Measurements from ENCODE around the gene RNF125. TPM values are rescaled to one million over a fixed set of nuclear protein-coding genes. Genes with fewer than 3 reads are reported as not detected.

Gene RNF125
- total and polyA plus RNA-seq, 5 donors: 1.1 to 2.7 (median 2.1) TPM

GRCh38 chr18:32025744-32026143 is 7.1 kb downstream of the RNF125 start:
- ATAC-seq (no peak), DNase-seq (no peak)
- Histone ChIP-seq H3K9me3 (ENCODE audit: control insufficient read depth, low read length) (no peaks in the 10 kb centered on the region), H3K27me3 (ENCODE audit: control insufficient read depth, insufficient read depth) (no peaks in the 10 kb centered on the region), H3K27ac (ENCODE audit: low read length) (no peak overlapping the region), H3K4me3 (ENCODE audit: low read length) (no peak overlapping the region), H3K4me1 (ENCODE audit: control insufficient read depth, insufficient read depth, low read length) (no peaks in the 10 kb centered on the region)
- WGBS: 97% methylated on average over 2 of the region's 2 CpGs
- intact Hi-C loops (cut with DNase I): no loop called here

GRCh38 chr18:32026491-32027086 is 8.0 kb downstream of the RNF125 start:
- WGBS: 63% methylated on average over 4 of the region's 4 CpGs
- no peaks in the 10 kb centered on the region for H3K27me3 ChIP-seq (ENCODE audit: control insufficient read depth, insufficient read depth)

GRCh38 chr18:32029558-32029957 is 10.9 kb downstream of the RNF125 start:
- no peak for DNase-seq
- Histone ChIP-seq H3K4me1 (ENCODE audit: control insufficient read depth, insufficient read depth, low read length) (no peaks in the 10 kb centered on the region), H3K27ac (ENCODE audit: low read length) (no peak overlapping the region), H3K4me3 (ENCODE audit: low read length) (no peak overlapping the region), H3K9me3 (ENCODE audit: control insufficient read depth, low read length) (no peaks in the 10 kb centered on the region), H3K27me3 (ENCODE audit: control insufficient read depth, insufficient read depth) (no peaks in the 10 kb centered on the region)
- intact Hi-C loops (cut with DNase I): no loop called here
- ATAC-seq: no peak
- 57% methylated on average over 1 of the region's 1 CpG for WGBS

More at GRCh38 chr18:32026491-32027086, 8.0 kb downstream of the RNF125 start:
- H3K9me3 ChIP-seq (ENCODE audit: control insufficient read depth, low read length): no peaks in the 10 kb centered on the region
- no peak for ATAC-seq
- intact Hi-C loops (cut with DNase I): no loop called here
- no peak overlapping the region for H3K27ac ChIP-seq (ENCODE audit: low read length)
- H3K4me3 ChIP-seq (ENCODE audit: low read length): no peak overlapping the region
- no peak for DNase-seq
- no peaks in the 10 kb centered on the region for H3K4me1 ChIP-seq (ENCODE audit: control insufficient read depth, insufficient read depth, low read length)

- intact Hi-C loops (cut with DNase I): no loop called here
- Histone ChIP-seq H3K27ac (ENCODE audit: low read length) (no peak overlapping the region), H3K4me1 (ENCODE audit: control insufficient read depth, insufficient read depth, low read length) (no peaks in the 10 kb centered on the region), H3K27me3 (ENCODE audit: control insufficient read depth, insufficient read depth) (no peaks in the 10 kb centered on the region), H3K9me3 (ENCODE audit: control insufficient read depth, low read length) (no peaks in the 10 kb centered on the region), H3K4me3 (ENCODE audit: low read length) (no peak overlapping the region)
- DNase-seq: no peak
- ATAC-seq: no peak
- WGBS: 90% methylated on average over 9 of the region's 9 CpGs
Observed at GRCh38 chr18:32032609-32033008, 14.0 kb downstream of the RNF125 start.

- WGBS: 92% methylated on average over 5 of the region's 5 CpGs
- no peak overlapping the region for H3K4me3 ChIP-seq (ENCODE audit: low read length)
- intact Hi-C loops (cut with DNase I): no loop called here
- H3K4me1 ChIP-seq (ENCODE audit: control insufficient read depth, insufficient read depth, low read length): no peaks in the 10 kb centered on the region
- no peaks in the 10 kb centered on the region for H3K9me3 ChIP-seq (ENCODE audit: control insufficient read depth, low read length)
- H3K27me3 ChIP-seq (ENCODE audit: control insufficient read depth, insufficient read depth): no peaks in the 10 kb centered on the region
- no peak for DNase-seq
- ATAC-seq: no peak
- no peak overlapping the region for H3K27ac ChIP-seq (ENCODE audit: low read length)
Observed at GRCh38 chr18:32036506-32037180, 18.0 kb downstream of the RNF125 start.

- DNase-seq (no peak), ATAC-seq (no peak)
- intact Hi-C loops (cut with DNase I): no loop called here
- H3K27me3 ChIP-seq (ENCODE audit: control insufficient read depth, insufficient read depth): no peaks in the 10 kb centered on the region
- H3K27ac ChIP-seq (ENCODE audit: low read length): no peak overlapping the region
- 97% methylated on average over 10 of the region's 10 CpGs for WGBS
- H3K4me1 ChIP-seq (ENCODE audit: control insufficient read depth, insufficient read depth, low read length): no peaks in the 10 kb centered on the region
- H3K9me3 ChIP-seq (ENCODE audit: control insufficient read depth, low read length): no peaks in the 10 kb centered on the region
- H3K4me3 ChIP-seq (ENCODE audit: low read length): no peak overlapping the region
Observed at GRCh38 chr18:32037616-32038015, 19.0 kb downstream of the RNF125 start.

GRCh38 chr18:32040936-32041335 is 22.3 kb downstream of the RNF125 start:
- intact Hi-C loops (cut with DNase I): no loop called here
- no peaks in the 10 kb centered on the region for H3K27me3 ChIP-seq (ENCODE audit: control insufficient read depth, insufficient read depth)
- H3K4me3 ChIP-seq (ENCODE audit: low read length): no peak overlapping the region
- no peaks in the 10 kb centered on the region for H3K4me1 ChIP-seq (ENCODE audit: control insufficient read depth, insufficient read depth, low read length)
- ATAC-seq: no peak
- H3K9me3 ChIP-seq (ENCODE audit: control insufficient read depth, low read length): no peaks in the 10 kb centered on the region
- WGBS: 54% methylated on average over 3 of the region's 3 CpGs
- DNase-seq: no peak
- no peak overlapping the region for H3K27ac ChIP-seq (ENCODE audit: low read length)

DNA sequence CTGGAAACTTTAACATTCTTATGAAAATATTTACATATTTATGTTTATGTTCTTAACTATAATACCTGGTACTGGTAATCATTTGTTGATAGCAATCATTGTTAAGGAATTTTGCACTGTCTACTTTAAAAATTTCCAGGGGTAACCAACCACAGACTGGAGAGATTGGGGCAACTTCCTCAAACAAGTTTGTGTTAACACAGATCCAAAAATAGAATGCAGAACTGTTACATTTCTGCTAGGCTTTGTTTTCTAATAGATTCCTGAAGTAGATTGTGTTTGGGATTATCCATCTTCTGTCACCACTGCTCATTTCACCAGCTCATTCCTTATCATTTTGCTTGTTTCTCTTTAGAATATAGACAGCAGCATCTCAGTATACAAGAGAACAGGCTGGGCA is 23.7 kb downstream of the RNF125 start:
- Histone ChIP-seq H3K9me3 (ENCODE audit: control insufficient read depth, low read length) (no peaks in the 10 kb centered on the region), H3K27ac (ENCODE audit: low read length) (no peak overlapping the region), H3K4me3 (ENCODE audit: low read length) (no peak overlapping the region), H3K27me3 (ENCODE audit: control insufficient read depth, insufficient read depth) (no peaks in the 10 kb centered on the region), H3K4me1 (ENCODE audit: control insufficient read depth, insufficient read depth, low read length) (no peaks in the 10 kb centered on the region)
- DNase-seq (no peak), ATAC-seq (no peak)
- intact Hi-C loops (cut with DNase I): no loop called here

DNA sequence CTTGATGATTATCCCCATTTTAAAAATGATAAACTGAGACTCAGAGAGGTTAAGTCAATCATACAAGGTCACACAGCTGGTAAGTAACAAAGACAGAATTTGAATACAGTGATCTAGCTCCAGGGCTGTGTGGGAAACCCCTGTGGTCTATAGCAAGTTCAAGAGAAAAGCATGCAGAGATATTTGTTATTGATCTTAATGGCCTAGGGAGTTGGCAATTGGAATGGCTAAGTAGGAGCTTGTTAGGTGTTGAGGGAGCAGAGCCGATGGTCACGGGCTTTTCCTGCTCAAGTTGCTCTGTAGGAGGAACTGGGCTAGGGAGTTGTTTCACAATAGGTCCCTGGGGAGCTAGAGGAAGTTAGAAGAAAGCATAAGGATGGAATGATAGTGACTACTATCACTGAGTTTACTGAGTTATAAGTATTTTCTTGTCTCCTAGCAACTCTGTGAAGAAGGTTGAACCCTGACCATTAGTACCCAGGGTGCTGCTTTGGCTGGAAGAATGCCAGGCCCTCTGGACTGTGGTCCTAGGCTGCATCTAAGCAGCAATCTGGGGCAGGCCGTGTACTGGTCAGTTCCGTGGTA is 30.0 kb downstream of the RNF125 start:
- ATAC-seq (peak; percentile 85 to 94), DNase-seq (peak; percentile 28 to 65 (median 51))
- Histone ChIP-seq H3K4me3 (ENCODE audit: low read length) (no peak overlapping the region), H3K27ac (ENCODE audit: low read length) (peak overlapping the region; percentile 50), H3K4me1 (ENCODE audit: control insufficient read depth, insufficient read depth, low read length) (peaks cover 6% of the 10 kb centered on the region), H3K9me3 (ENCODE audit: control insufficient read depth, low read length) (no peaks in the 10 kb centered on the region), H3K27me3 (ENCODE audit: control insufficient read depth, insufficient read depth) (no peaks in the 10 kb centered on the region)
- intact Hi-C loops (cut with DNase I): no loop called here
- 46% methylated on average over 4 of the region's 4 CpGs for WGBS

GRCh38 chr18:32049393-32050171 is 31.0 kb downstream of the RNF125 start:
- peak; percentile 55 to 60 for ATAC-seq
- peak; percentile 23 to 74 (median 74) for DNase-seq
- intact Hi-C loops (cut with DNase I): no loop called here
- WGBS: 84% methylated on average over 3 of the region's 3 CpGs
- Histone ChIP-seq H3K9me3 (ENCODE audit: control insufficient read depth, low read length) (no peaks in the 10 kb centered on the region), H3K4me1 (ENCODE audit: control insufficient read depth, insufficient read depth, low read length) (peaks cover 6% of the 10 kb centered on the region), H3K27ac (ENCODE audit: low read length) (no peak overlapping the region), H3K27me3 (ENCODE audit: control insufficient read depth, insufficient read depth) (no peaks in the 10 kb centered on the region), H3K4me3 (ENCODE audit: low read length) (no peak overlapping the region)
